Measurements from ENCODE around the gene MYO7A. TPM values are rescaled to one million over a fixed set of nuclear protein-coding genes. Genes with fewer than 3 reads are reported as not detected.

Gene MYO7A
- total and polyA plus RNA-seq, 2 donors (not counting 1 experiment from before 2014, with no cell fraction given): 0.03 to 0.07 TPM

- POLR2A ChIA-PET: no interaction called here
- intact Hi-C loops (cut with micrococcal nuclease): no loop called here
- H3K27me3 Mint-ChIP-seq: peaks cover 5% of the 10 kb centered on the region
- Histone ChIP-seq H3K4me3 (ENCODE audit: control extremely low read depth in 1 of 5, extremely low read depth in 1 of 5, insufficient read depth in 1 of 5, low read depth in 2 of 5, low read length in 4 of 5) (no peak overlapping the region), H4K20me1 (ENCODE audit: control insufficient read depth, insufficient read depth, low read length, poor library complexity, severe bottlenecking) (no peaks in the 10 kb centered on the region), H3K36me3 (replicated peaks in 1 of 2; ENCODE audit: control extremely low read depth in 1 of 2, control insufficient read depth in 1 of 2, extremely low read depth in 1 of 2, insufficient read depth in 2 of 2, low read length in 1 of 2) (no peaks in the 10 kb centered on the region), H3K27ac (ENCODE audit: low read length in 2 of 2) (no peak overlapping the region), H3K9me3 (ENCODE audit: control extremely low read depth in 1 of 3, control insufficient read depth in 2 of 3, insufficient read depth in 1 of 3, low read length in 2 of 3) (peaks cover 0 to 7% (median 0%) of the 10 kb centered on the region in 3 donors), H3K27me3 (replicated peaks in 1 of 4; ENCODE audit: control extremely low read depth in 1 of 4, control insufficient read depth in 3 of 4, insufficient read depth in 4 of 4, low read length in 3 of 4) (peaks cover 0 to 13% (median 0%) of the 10 kb centered on the region in 4 experiments), H3K4me1 (ENCODE audit: control insufficient read depth in 2 of 2, insufficient read depth in 2 of 2, low read length in 2 of 2) (peaks cover 15 to 20% of the 10 kb centered on the region in 2 donors), H2AFZ (ENCODE audit: insufficient read depth, low read depth, low read length, poor library complexity, severe bottlenecking) (no peak overlapping the region), H3K79me2 (ENCODE audit: control insufficient read depth, insufficient read depth, low read length) (no peaks in the 10 kb centered on the region), H3K4me2 (replicated peaks; ENCODE audit: low read depth, low read length, poor library complexity, severe bottlenecking) (no peak overlapping the region), H3K9ac (ENCODE audit: low read length) (no peak overlapping the region)
- H3K9me3 Mint-ChIP-seq (ENCODE audit: insufficient read depth): peaks cover 6% of the 10 kb centered on the region
- H3K27ac Mint-ChIP-seq: no peak overlapping the region
- 91% methylated on average over 10 of the region's 11 CpGs for WGBS (ENCODE audit: insufficient coverage)
- TF ChIP-seq CTCF (IDR thresholded peaks at IDR 0.05) (no peak), EZH2 (IDR thresholded peaks at IDR 0.05; ENCODE audit: borderline replicate concordance, insufficient read depth, low read depth, low read length, poor library complexity, severe bottlenecking) (no peak)
- H3K4me3 Mint-ChIP-seq: no peak overlapping the region
- H3K4me1 Mint-ChIP-seq: peaks cover 21% of the 10 kb centered on the region
- no peak for DNase-seq
- CTCF ChIA-PET: interaction anchor here (0.6 to 3.6 kb wide), 2 partner anchors 59 to 283 kb away, joined by 3 to 25 read pairs; no protein-coding TSS in a partner anchor
- ATAC-seq (ENCODE audit: low read depth): no peak
These were observed 1.2 kb downstream of the MYO7A start for GRCh38 chr11:77129069-77129841.
